Activated naive CD4-positive, alpha-beta T cell treated with anti-CD3 and anti-CD28 coated beads, Interleukin-2, amount 50 U/mL, for 72 hours (primary cell): ENCODE results near the gene SDK1. TPM values are rescaled to one million over a fixed set of nuclear protein-coding genes. Genes with fewer than 3 reads are reported as not detected.

Experiments
- ATAC-seq, 2 donors: fragments of 150-1000 bp; cut with Tn5 transposase; 2 replicates each; pipeline ENCODE4 v1.10.0; 2021; ENCODE audit warnings: mild to moderate bottlenecking in 2 of 2, moderate library complexity in 2 of 2
- DNase-seq, 2 donors: peaks; one replicate each; pipeline ENCODE4 v3.0.0; 2021 to 2022; ENCODE audit warnings: low spot score in 2 of 2
- H3K27ac Mint-ChIP-seq, 2 donors: one replicate each; pipeline ENCODE4 v1.8.0; 2022; ENCODE audit warnings: mild to moderate bottlenecking in 2 of 2, mixed read lengths in 2 of 2
- H3K36me3 Mint-ChIP-seq, 2 donors: one replicate each; pipeline ENCODE4 v1.8.0; 2022; ENCODE audit warnings: mixed read lengths in 2 of 2
- H3K9me3 Mint-ChIP-seq, 2 donors: one replicate each; pipeline ENCODE4 v1.8.0; 2022; ENCODE audit warnings: mixed read lengths in 2 of 2
- total RNA-seq, 2 donors: library from RNA; stranded (reverse); gene quantifications; one replicate each; pipeline ENCODE4 v1.2.3, GENCODE V29; 2022

SDK1 gene
- total RNA-seq, 2 donors from 2014 or later: 1.3 to 2.1 TPM

DNA sequence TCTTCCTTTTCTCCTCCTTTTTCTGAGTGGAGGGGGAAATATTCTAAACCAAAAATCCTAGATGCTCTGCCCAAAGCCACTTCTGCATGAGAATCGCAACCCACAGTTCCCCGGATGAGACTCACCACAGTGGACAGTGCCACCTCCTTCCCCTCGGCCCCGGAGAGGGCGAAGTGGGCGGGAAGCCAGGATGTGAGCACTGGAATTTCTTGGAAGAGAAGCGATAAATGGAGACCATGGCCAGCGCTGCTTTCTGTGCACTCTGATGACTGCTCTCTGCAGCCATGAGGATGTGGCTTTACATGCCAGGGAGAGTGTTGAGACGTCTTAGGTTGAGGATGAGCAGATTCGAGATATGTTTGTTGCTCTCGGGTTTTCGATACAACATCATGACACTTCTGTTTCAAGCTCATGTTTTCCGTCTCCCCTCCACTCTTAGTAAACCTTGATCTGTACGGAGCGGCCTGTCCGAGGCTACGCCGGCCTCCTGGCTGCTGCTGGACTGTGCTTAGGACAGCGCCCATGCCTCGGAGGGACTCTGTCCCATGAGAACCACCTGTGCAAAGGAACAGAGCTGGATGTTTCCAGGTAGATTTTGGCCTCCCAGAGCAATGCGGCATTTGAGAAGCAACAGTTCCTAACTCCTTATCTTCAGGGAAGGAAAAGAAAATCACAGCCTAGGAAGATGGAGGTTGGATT is 966.4 kb downstream of the SDK1 start:
- Mint-ChIP-seq H3K27ac (no peak overlapping the region), H3K36me3 (peaks cover 0 to 4% of the 10 kb centered on the region in 2 donors), H3K9me3 (peaks cover 0 to 4% of the 10 kb centered on the region in 2 donors)
- DNase-seq: no peak
- ATAC-seq: no peak

DNA sequence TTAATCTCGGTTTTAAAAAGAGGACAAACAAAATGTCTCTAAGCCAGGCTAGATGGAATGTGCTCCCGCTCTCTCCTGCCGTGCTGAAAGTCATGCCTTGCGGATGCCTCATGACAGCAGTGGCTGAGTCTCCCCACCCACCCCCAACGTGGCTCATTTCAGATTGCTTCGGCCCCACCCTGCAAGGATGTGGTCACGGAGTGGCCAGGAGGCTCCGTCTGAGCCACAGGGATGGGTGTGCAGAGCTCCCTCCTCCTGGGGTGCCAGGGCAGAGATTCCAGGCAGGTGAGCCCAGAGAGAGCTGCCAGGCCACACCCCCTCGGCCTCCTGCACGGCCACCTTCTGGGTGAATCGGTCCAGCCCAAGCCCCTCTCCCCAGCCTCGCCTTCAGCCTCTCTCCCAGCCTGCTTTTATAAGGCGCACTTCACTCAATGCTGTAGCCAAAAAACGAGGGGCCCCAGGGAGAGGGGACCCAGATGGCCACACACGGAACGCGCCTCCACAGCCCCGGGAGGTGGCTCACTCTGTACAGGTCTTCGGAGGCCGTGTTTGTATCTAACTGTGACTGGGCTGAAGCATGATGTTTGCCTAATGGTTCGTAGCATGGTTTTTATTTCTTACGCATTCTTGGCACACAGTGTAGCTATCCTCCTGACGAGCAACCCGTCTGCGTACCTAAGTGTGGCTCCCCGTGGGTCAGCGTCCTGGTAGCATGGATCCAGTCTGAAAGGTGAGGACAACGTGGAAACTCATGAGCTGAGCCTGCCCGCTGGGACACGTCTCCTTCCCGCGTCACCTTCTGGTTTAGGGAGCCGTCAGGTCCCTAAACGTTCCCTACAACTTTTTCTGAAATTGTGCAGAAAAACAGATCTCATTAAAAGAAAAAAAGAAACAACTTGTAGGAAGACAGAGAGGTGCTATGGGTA is 967.3 kb downstream of the SDK1 start:
- H3K9me3 Mint-ChIP-seq: peaks cover 0 to 4% of the 10 kb centered on the region in 2 donors
- peaks cover 0 to 4% of the 10 kb centered on the region in 2 donors for H3K36me3 Mint-ChIP-seq
- no peak overlapping the region for H3K27ac Mint-ChIP-seq
- ATAC-seq: no peak
- DNase-seq: no peak

DNA sequence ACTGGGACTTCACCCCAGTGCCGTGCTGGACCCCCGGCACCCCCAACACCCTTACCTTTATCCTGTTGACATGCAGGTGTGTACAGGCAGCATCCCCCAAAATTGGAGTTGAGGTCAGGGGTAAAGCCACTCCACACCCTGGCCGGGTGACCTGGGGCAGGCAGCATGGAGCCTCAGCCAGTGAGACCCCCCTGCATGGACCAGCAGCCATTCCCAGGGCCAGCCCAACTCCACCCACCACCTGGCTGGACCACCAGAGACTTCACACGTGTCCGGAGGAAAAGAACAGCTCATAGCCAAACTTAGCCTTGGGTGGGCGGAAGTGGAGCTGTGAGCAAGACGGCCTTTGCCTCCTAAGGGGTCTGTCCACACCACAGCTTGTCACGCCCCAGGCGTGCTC is 968.0 kb downstream of the SDK1 start:
- ATAC-seq (no peak), DNase-seq (no peak)
- Mint-ChIP-seq H3K27ac (no peak overlapping the region), H3K36me3 (peaks cover 0 to 4% of the 10 kb centered on the region in 2 donors), H3K9me3 (peaks cover 0 to 7% of the 10 kb centered on the region in 2 donors)

DNA sequence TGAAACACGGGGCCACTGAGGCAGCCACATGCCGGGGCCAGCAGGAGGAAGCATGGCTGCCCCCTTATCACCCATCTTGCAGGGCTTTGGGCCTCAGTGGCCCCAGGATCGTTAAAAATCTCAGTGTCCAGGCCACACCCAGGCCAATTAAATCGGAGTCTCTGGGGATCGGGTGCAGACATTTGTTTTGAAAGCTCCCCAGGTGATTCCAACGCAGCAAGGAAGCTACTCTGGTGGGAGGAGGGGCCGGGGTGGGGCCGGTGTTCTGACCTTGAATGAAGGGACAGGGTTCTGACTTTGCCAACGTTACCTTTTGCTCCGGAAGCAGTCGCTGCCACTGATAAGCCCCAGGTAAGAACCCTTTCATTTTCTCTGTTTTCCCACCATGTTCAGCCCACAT is 968.7 kb downstream of the SDK1 start:
- H3K9me3 Mint-ChIP-seq: peaks cover 5 to 6% of the 10 kb centered on the region in 2 donors
- ATAC-seq: no peak
- peaks cover 0 to 5% of the 10 kb centered on the region in 2 donors for H3K36me3 Mint-ChIP-seq
- H3K27ac Mint-ChIP-seq: no peak overlapping the region
- DNase-seq: no peak

DNA sequence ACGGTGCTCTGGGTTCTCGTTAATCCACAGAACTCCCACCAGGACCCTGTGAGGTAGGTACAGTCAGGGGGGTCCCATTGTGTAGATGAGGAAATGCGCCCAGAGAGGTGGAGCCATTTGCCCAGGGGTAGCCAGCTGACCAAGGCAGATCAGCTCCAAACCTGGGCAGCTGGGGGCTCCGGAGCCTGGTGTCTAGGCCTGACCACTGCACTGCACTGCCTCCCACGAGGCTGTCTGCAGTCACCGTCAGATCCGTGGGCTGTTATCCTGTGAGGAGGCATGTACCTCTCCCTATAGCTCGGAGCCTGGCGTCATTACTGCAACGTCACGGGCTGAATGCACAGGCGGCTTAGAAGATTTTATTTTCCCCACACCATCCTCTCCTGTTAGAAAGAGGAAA is 969.2 kb downstream of the SDK1 start:
- H3K9me3 Mint-ChIP-seq: peaks cover 6 to 7% of the 10 kb centered on the region in 2 donors
- peaks cover 0 to 6% of the 10 kb centered on the region in 2 donors for H3K36me3 Mint-ChIP-seq
- DNase-seq (no peak), ATAC-seq (no peak)
- no peak overlapping the region for H3K27ac Mint-ChIP-seq

DNA sequence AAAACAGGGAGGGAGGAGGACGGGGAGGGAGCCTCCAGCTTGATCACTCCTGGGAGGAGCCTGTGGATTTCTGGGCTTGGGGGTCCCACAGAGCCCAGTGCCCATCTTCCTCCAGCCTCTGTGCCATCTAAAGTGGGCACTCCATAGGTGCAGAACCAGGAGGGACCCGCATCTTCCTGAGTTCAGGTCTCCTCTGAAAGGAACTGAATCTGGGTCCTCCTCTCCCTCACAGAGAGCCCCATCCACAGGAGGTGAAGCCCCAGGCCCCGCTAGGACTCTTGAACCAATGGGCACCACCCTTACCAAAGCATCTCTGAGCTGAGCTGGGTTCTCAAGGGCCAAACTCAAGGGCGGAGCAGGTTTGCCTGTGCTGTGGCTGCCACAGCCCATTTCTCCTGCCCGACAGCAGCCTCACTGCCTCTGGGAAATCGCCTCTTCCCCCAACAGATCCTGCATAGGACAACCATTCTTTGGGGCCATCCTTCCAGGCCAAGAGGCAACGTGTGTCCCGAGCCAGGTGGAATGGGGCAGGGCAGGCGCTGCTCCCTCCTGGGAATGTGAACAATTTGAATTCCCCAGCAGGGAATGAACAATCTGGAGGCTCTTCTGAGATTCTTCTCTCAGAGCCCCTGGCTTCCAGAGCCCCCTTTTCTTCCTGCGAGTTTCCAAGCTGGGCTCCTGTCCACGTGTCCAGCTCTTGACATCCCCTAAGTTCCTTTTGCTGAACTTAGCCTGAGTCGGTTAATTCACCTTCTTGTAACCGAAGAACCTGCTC is 970.1 kb downstream of the SDK1 start:
- DNase-seq (no peak), ATAC-seq (no peak)
- Mint-ChIP-seq H3K36me3 (peaks cover 0 to 6% of the 10 kb centered on the region in 2 donors), H3K9me3 (peaks cover 6 to 7% of the 10 kb centered on the region in 2 donors), H3K27ac (no peak overlapping the region)

DNA sequence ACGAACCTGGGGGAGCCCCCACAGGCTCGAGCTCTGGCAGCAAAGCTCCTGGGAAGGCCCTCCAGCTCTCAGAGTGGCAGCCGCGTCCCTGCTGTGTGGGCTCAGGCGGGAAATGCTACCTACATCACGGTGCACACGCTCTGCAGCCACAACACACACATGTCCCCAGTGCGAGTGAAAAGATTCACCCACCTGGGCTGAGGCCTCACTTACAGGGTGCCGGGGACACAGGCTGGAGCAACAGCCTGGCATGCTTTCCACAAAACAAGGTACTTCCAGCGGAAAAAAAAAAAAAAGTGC is 970.6 kb downstream of the SDK1 start:
- peaks cover 6 to 7% of the 10 kb centered on the region in 2 donors for H3K9me3 Mint-ChIP-seq
- H3K27ac Mint-ChIP-seq: peak overlapping the region in 1 of 2 donors; percentile 29
- ATAC-seq (no peak), DNase-seq (no peak)
- peaks cover 0 to 6% of the 10 kb centered on the region in 2 donors for H3K36me3 Mint-ChIP-seq

DNA sequence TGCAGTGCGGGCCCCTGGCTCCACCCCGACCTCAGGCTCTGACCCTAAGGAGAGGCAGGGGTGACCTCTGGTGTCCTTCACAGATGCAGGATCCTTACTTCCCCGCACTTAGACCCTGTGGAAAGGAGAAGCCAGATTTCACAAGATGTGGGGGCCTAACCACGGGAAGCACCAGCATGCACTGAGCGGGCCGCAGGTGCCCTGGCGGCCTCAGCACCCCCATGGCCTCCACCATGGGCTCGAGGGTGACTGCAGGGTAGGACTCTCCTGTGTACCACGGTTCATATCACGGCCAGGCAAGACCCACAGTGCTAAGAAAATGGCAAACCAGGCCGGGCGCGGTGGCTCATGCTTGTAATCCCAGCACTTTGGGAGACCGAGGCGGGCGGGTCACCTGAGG is 971.1 kb downstream of the SDK1 start:
- H3K36me3 Mint-ChIP-seq: peaks cover 0 to 6% of the 10 kb centered on the region in 2 donors
- DNase-seq (no peak), ATAC-seq (no peak)

DNA sequence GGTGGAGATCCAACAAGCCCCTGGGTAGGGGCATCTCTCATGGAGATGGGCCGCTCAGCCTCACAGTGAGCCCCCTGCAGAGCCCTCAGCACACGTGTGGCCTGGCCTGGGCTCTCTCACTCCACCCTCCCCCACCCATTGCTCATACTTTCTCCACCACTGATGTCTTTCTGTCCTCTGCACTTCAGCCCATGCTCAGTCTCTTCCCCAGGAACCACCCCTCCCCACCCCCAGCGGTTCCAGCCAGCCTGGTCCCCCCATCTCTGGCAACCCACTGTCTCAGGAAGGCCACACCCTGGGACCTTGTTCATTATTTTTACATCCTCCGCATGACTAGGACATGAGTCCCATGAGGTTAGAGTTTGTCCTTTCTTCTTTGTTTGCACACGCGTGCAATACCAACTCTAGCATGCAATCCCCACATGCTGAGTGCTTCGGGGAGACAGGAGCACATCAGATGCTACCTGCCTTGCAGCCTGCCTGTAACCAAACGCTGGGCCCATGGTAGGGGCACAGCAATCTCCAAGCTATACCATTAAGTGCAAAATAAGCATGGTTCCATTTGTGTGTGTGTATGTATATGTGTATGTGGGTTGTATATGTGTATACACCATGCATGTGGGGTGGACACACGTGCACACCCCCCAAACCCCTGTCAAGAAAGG is 972.6 kb downstream of the SDK1 start:
- DNase-seq (no peak), ATAC-seq (no peak)
- H3K9me3 Mint-ChIP-seq: peaks cover 6 to 7% of the 10 kb centered on the region in 2 donors
- H3K36me3 Mint-ChIP-seq: peaks cover 0 to 6% of the 10 kb centered on the region in 2 donors
- no peak overlapping the region for H3K27ac Mint-ChIP-seq

More for the DNA sequence above, 971.1 kb downstream of the SDK1 start:
- Mint-ChIP-seq H3K27ac (no peak overlapping the region), H3K9me3 (peaks cover 6 to 7% of the 10 kb centered on the region in 2 donors)

DNA sequence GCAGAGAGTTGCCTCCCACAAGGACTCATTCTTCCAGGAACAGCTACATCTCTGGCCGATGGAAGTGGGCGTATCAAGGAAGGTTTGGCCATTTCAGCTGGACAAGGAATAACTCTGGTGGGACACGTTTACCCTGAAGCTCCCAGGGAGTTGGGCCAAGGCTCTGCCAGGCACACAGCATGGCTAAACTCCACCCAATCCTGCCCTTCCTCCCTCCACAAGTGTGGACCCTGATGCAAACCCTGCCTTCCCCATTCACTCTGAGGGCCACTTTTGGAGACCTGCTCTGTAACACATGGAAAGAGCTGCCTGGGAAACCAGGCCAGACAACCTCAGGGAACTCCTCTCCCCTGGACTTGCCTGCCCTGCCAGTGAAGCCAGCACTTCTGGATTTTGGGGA is 973.2 kb downstream of the SDK1 start:
- Mint-ChIP-seq H3K36me3 (peaks cover 0 to 6% of the 10 kb centered on the region in 2 donors), H3K27ac (no peak overlapping the region), H3K9me3 (peaks cover 6 to 7% of the 10 kb centered on the region in 2 donors)
- no peak for DNase-seq
- ATAC-seq: no peak

DNA sequence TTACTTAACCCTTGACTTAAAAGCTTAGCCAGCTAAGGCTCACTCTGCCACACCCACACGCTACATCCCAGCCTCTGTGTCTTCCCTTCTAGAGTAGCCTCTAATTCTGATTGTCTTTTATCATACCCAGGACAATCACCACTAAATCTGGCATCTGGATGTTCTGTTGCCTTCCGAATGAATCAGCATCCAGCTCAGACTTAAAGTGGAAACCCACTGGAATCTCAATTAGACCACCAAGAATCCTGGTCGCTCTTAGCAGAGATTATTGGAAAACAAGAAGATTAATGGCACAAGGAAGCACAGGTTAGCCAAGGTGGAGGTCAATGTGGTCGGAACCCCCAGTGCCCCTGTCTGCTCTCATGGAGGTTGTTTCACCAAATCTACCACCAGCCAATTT is 976.9 kb downstream of the SDK1 start:
- H3K27ac Mint-ChIP-seq: no peak overlapping the region
- H3K36me3 Mint-ChIP-seq: peaks cover 0 to 6% of the 10 kb centered on the region in 2 donors
- H3K9me3 Mint-ChIP-seq: peaks cover 6 to 10% of the 10 kb centered on the region in 2 donors
- ATAC-seq: no peak
- no peak for DNase-seq

DNA sequence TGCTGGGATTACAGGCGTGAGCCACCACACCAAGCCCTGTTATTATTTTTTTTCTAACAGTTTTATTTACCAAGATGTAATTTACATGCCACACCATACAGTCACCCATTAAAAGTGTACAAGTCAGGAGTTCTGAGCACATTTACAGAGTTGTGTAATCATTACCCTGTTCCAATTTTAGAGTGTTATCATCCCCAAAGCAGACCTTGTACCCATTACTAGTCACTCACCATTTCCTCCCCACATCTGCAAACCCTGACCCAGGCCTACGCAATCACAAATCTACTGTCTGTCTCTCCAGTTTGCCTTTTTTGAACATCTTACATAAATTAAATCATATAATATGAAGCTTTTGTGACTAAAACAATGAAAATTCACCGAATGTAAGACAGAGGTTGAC is 978.2 kb downstream of the SDK1 start:
- Mint-ChIP-seq H3K27ac (peak overlapping the region in 1 of 2 donors; percentile 32), H3K36me3 (peaks cover 0 to 6% of the 10 kb centered on the region in 2 donors), H3K9me3 (peaks cover 6 to 8% of the 10 kb centered on the region in 2 donors)
- ATAC-seq (no peak), DNase-seq (no peak)

DNA sequence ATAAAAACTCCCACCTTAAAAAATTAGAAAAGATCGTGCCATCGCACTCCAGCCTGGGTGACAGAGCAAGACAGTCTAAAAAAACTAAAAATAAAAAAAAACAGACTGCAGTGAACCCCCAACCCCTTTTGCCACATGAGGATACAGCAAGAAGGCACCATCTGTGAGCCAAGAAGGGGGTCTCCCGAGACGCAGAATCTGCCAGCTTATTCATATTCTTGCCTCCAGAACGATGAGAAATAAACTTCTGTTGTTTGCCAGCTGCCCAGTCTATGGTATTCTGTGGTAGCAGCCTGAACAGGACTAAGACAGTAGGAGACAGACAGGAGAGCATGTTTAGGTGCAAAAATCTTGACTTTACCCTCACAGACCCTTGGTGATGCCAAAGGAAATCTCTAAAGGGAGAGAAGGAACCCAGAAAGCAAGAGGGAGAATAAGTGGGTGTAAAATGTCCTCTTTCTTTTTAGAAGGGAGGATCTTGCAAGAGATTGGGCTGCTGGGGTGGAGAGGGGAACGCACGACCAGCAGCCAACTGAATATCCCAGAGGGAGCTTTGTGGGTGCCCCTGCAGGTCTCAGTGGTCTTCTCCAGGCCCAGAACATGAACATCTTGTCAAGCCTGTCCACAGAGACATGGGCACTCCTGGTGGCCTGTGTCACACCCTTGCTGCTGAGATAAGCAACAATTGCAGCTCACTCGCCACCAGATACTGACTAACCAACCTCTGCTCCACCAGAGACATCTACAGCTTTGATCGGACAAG is 980.4 kb downstream of the SDK1 start:
- Mint-ChIP-seq H3K36me3 (no peaks in the 10 kb centered on the region), H3K27ac (peak overlapping the region in 1 of 2 donors; percentile 52), H3K9me3 (peaks cover 0 to 4% of the 10 kb centered on the region in 2 donors)
- no peak for DNase-seq
- ATAC-seq: no peak

DNA sequence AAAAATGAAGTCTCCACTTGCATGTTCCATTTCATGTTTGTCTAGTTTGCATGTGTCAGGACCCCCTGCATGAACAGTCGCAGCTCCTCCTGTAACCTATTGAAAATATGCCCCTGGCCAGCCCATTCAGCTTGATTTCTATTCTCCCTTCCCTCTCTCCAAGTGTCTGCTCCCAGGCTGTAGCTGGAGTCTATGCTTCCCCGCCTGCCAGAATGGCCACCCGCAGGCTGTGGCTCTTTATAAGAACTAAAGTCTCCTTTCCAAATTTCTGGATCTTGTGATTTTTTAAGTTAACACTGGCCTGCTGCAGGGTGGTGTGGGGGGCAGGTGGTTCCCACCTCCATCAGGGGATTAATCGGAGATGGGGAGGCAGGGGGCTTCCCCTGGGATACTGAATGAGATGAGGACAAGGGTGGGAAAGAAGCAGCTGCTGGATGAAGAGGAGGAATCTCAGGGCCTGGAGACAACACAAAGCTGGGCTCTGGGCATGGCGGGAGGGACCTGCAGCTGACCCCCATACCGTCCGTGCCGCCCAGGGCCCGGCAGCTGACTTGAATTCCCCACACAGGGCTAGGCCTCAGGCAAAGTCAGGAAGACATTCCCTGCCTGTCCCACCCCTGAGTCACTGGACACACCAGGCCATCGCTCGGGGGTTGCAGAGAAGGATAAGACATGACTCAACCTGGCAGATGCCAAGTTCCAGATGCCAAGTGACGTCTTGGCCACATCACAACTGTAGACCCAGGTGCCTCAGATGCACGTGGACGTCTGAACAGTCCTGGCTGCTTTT is 981.6 kb downstream of the SDK1 start:
- H3K9me3 Mint-ChIP-seq: peaks cover 0 to 4% of the 10 kb centered on the region in 2 donors
- peak in 1 of 2 donors; percentile 2 for DNase-seq
- H3K27ac Mint-ChIP-seq: peak overlapping the region in 1 of 2 donors; percentile 52
- H3K36me3 Mint-ChIP-seq: no peaks in the 10 kb centered on the region
- ATAC-seq: no peak

DNA sequence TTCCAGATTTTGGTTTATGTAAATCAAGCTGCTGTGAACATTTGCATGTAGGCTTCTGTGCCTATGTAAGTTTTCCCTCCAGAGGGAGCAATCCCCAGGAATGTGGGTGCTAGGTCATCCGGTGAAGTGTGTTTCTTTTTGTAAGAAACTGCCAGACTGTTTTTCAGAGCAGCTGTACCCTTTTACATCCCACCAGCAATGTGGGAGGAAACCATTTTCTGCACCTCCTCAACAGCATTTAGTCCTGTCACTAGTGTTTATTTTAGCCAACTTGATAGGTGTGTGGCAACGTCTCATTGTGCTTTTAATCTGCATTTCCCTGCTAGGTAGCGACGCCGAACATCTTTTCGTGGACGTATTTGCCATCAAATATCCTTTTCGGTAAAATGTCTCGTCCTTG is 985.3 kb downstream of the SDK1 start:
- no peak for ATAC-seq
- Mint-ChIP-seq H3K9me3 (peaks cover 4 to 5% of the 10 kb centered on the region in 2 donors), H3K27ac (no peak overlapping the region), H3K36me3 (peaks cover 6% of the 10 kb centered on the region in 2 donors)
- DNase-seq: no peak
